Subcutaneous abdominal adipose tissue (tissue), 5 donors: ENCODE data around the gene SHROOM2.

ENCODE experiments used
- H3K27ac ChIP-seq: one replicate; pipeline ENCODE4 v1.7.0; 2013; ENCODE audit warnings: low read depth, mild to moderate bottlenecking, inconsistent platforms, low read length, moderate library complexity
- H3K27me3 ChIP-seq, 5 donors: one replicate each; pipeline ENCODE4 v1.7.0; 2013; ENCODE audit warnings: low read length in 5 of 5, inconsistent platforms in 1 of 5; ENCODE audit not compliant: control insufficient read depth in 5 of 5, insufficient read depth in 4 of 5
- H3K36me3 ChIP-seq, 5 donors: one replicate each; pipeline ENCODE4 v1.7.0; 2013; ENCODE audit warnings: low read length in 5 of 5; ENCODE audit not compliant: control insufficient read depth in 5 of 5, insufficient read depth in 5 of 5
- H3K4me1 ChIP-seq, 5 donors: one replicate each; pipeline ENCODE4 v1.7.0; 2013; ENCODE audit warnings: low read length in 5 of 5, mild to moderate bottlenecking in 3 of 5, moderate library complexity in 1 of 5; ENCODE audit not compliant: control insufficient read depth in 5 of 5, insufficient read depth in 5 of 5
- H3K4me3 ChIP-seq, 5 donors: one replicate each; pipeline ENCODE4 v1.7.0; 2013; ENCODE audit warnings: low read length in 5 of 5, low read depth in 1 of 5
- H3K9ac ChIP-seq, 5 donors: one replicate each; pipeline ENCODE4 v1.7.0; 2013; ENCODE audit warnings: low read length in 5 of 5, mild to moderate bottlenecking in 4 of 5, moderate library complexity in 3 of 5
- H3K9me3 ChIP-seq, 5 donors: one replicate each; pipeline ENCODE4 v1.7.0; 2013; ENCODE audit warnings: low read length in 5 of 5; ENCODE audit not compliant: control insufficient read depth in 5 of 5
- donor health status: healthy.
- donor health status: healthy.
- donor health status: healthy.
- donor health status: healthy.
- donor health status: healthy.

The SHROOM2 gene

GRCh38 chrX:9873952-9874351 lies 87.7 kb downstream of the SHROOM2 start:
- Histone ChIP-seq H3K36me3 (no peaks in the 10 kb centered on the region), H3K27ac (no peak overlapping the region), H3K27me3 (peaks cover 4 to 17% (median 14%) of the 10 kb centered on the region in 5 donors), H3K4me3 (no peak overlapping the region), H3K4me1 (peaks cover 0 to 5% (median 0%) of the 10 kb centered on the region in 5 donors), H3K9me3 (peaks cover 0 to 5% (median 0%) of the 10 kb centered on the region in 5 donors), H3K9ac (no peak overlapping the region)

GRCh38 chrX:9874483-9874882 lies 88.3 kb downstream of the SHROOM2 start:
- Histone ChIP-seq H3K9me3 (peaks cover 0 to 5% (median 0%) of the 10 kb centered on the region in 5 donors), H3K36me3 (no peaks in the 10 kb centered on the region), H3K27me3 (peaks cover 4 to 17% (median 14%) of the 10 kb centered on the region in 5 donors), H3K4me1 (peaks cover 0 to 5% (median 0%) of the 10 kb centered on the region in 5 donors), H3K27ac (no peak overlapping the region), H3K4me3 (no peak overlapping the region), H3K9ac (no peak overlapping the region)

DNA sequence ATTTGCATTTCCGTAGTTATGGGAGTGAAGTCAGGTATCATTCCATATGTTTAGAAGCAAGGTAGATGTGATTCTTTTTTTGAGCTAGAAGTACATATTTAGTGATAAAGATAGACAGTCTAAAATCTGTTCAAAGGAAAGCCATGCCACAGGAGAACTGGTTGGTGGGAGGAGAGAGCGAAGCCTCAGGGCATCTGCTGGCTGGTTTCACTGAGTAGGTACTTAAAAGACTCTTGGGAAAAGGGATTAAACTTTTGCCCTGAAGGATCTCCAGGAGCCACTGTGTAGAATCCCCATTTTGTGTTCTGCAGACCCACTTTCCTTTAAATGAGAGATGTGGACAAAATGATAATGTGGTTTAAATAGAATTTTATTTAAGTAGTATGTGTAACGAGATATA lies 89.6 kb downstream of the SHROOM2 start:
- H3K27ac ChIP-seq, result no peak overlapping the region

GRCh38 chrX:9876201-9876600 lies 90.0 kb downstream of the SHROOM2 start:
- H3K27ac ChIP-seq, result no peak overlapping the region
- no peak overlapping the region for H3K9ac ChIP-seq
- peaks cover 0 to 5% (median 0%) of the 10 kb centered on the region in 5 donors for H3K4me1 ChIP-seq
- no peaks in the 10 kb centered on the region for H3K36me3 ChIP-seq
- no peak overlapping the region for H3K4me3 ChIP-seq
- peaks cover 4 to 23% (median 16%) of the 10 kb centered on the region in 5 donors for H3K27me3 ChIP-seq
- H3K9me3 ChIP-seq, result peaks cover 0 to 5% (median 0%) of the 10 kb centered on the region in 5 donors

More for the DNA sequence above, 89.6 kb downstream of the SHROOM2 start:
- Histone ChIP-seq H3K4me1 (peaks cover 0 to 5% (median 0%) of the 10 kb centered on the region in 5 donors), H3K9ac (no peak overlapping the region), H3K9me3 (peaks cover 0 to 5% (median 0%) of the 10 kb centered on the region in 5 donors), H3K4me3 (no peak overlapping the region), H3K36me3 (no peaks in the 10 kb centered on the region), H3K27me3 (peaks cover 4 to 22% (median 16%) of the 10 kb centered on the region in 5 donors)

DNA sequence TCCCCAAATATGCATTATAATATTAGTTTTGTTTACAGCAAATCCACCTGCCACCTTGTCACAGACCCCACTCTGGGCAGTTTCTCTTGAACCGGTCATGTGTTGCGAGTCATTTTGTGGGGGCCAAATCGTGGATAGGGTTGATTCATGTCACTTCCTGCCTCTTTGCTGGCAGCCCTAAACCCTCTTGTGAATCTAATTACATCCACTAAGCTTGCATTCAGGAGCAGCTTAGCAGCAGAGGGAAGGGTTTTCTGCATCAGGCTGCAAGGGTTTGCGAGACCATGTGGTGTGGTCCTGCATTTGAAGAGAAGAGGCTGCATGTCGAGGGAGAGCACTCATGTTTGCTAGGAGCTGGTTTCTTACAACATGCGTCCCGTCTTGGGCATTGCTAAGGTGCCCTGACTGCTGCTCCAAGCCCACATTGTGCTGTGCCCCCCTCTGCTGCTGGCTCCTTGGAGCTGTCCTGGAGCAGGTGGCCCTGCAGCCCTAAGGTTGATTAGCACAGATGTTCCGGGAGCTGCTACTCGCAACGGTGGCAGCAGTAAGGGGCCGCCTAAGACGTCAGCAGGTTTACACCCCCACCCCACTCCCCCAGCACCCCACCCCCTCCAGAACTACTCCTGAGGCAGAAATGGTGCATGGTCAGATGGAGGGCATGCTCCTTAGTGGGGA lies 92.1 kb downstream of the SHROOM2 start:
- no peaks in the 10 kb centered on the region for H3K36me3 ChIP-seq
- H3K27me3 ChIP-seq, result peaks cover 7 to 29% (median 22%) of the 10 kb centered on the region in 5 donors
- no peak overlapping the region for H3K9ac ChIP-seq
- no peaks in the 10 kb centered on the region for H3K9me3 ChIP-seq
- peaks cover 0 to 5% (median 0%) of the 10 kb centered on the region in 5 donors for H3K4me1 ChIP-seq
- H3K4me3 ChIP-seq, result no peak overlapping the region
- H3K27ac ChIP-seq, result no peak overlapping the region

- Histone ChIP-seq H3K27ac (no peak overlapping the region), H3K9ac (no peak overlapping the region), H3K4me3 (no peak overlapping the region), H3K27me3 (peaks cover 5 to 30% (median 19%) of the 10 kb centered on the region in 5 donors), H3K4me1 (peaks cover 0 to 9% (median 0%) of the 10 kb centered on the region in 5 donors), H3K36me3 (no peaks in the 10 kb centered on the region), H3K9me3 (no peaks in the 10 kb centered on the region)
Measured at GRCh38 chrX:9880237-9880636, 94.0 kb downstream of the SHROOM2 start.

GRCh38 chrX:9880870-9881269 lies 94.6 kb downstream of the SHROOM2 start:
- H3K27me3 ChIP-seq, result peaks cover 4 to 30% (median 15%) of the 10 kb centered on the region in 5 donors
- H3K36me3 ChIP-seq, result no peaks in the 10 kb centered on the region
- H3K27ac ChIP-seq, result no peak overlapping the region
- H3K4me3 ChIP-seq, result no peak overlapping the region
- peaks cover 0 to 9% (median 0%) of the 10 kb centered on the region in 5 donors for H3K4me1 ChIP-seq
- H3K9me3 ChIP-seq, result no peaks in the 10 kb centered on the region
- H3K9ac ChIP-seq, result no peak overlapping the region

DNA sequence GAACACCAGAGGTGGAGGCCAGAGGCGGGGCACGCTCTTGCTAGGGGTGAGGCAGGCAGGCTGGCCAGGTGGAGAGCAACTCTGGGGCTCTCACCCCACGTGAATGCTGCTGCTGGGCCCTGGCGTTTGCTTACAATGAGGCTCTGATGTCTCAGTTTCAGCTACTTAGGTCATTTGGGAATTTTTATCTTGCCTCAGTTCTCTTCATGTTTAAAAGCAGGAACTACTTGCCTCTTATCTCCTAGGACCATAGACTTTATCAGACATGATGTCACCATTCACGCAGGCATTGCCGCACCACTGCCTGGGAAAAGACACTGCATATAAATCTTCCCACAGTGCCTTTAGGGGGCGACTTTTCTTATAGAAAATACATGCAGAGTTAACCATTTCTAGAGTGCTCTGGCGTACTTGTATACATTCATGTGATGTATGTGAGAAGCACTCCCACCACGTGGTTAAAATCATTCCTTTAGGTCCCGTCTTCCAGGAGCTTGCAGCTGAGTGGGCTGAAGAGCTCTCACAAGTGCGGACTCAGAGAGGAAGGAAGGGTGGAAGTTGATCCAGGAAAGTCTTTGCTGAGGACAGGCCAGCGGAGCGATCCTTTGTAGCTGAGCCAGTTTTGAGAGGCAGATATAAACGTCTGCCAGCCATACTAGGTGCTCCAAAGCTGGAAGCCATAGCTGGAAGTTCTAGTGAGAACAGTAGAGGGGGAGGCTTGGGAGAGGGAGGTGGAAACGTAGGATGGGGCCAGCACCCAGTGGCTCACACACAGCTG lies 96.6 kb downstream of the SHROOM2 start:
- Histone ChIP-seq H3K27me3 (peaks cover 4 to 34% (median 15%) of the 10 kb centered on the region in 5 donors), H3K27ac (no peak overlapping the region), H3K4me3 (no peak overlapping the region), H3K36me3 (no peaks in the 10 kb centered on the region), H3K9me3 (no peaks in the 10 kb centered on the region), H3K9ac (no peak overlapping the region), H3K4me1 (peaks cover 0 to 9% (median 0%) of the 10 kb centered on the region in 5 donors)

DNA sequence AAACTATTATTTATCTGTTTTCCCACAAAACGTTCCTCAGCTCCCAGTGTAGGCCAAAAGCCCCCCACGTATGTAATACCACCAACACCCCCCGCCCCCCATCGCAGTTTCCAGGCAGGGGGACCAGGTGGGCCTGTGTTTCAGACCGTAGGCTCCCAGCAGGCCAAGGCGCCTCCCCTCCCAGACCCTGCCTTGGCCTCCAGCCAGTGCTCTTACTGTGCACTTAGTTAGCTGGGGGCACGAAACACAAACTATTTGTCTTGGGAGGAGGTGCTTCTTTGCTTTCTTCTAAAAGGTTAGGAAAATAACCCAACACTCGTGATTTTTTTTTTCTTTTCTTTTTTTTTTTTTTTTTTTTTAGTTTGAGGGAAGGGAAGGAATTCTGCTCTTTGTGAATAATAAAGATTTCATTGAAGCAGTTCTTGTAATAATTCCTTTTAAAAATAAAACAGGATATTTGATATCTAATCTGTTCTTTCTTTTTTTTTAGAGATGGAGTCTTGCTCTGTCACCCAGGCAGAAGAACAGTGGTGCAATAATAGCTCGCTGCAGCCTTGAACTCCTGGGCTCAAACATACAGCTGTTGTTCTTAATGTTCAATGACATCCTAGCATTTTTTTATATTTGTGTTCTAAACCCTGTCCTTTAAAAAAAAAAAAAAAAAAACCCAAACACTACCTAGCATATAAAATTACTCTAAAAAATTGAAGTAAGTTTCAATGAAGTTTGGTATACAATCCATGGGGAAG lies 98.0 kb downstream of the SHROOM2 start:
- Histone ChIP-seq H3K9ac (no peak overlapping the region), H3K4me3 (no peak overlapping the region), H3K36me3 (no peaks in the 10 kb centered on the region), H3K4me1 (peaks cover 0 to 9% (median 0%) of the 10 kb centered on the region in 5 donors), H3K9me3 (no peaks in the 10 kb centered on the region), H3K27me3 (peaks cover 4 to 31% (median 13%) of the 10 kb centered on the region in 5 donors), H3K27ac (no peak overlapping the region)
